A549 (cell line): ENCODE results near the gene NYAP2. TPM values are rescaled to one million over a fixed set of nuclear protein-coding genes. Genes with fewer than 3 reads are reported as not detected.

Experiments used
- ATAC-seq, 2 experiments: fragments of 200-7000 bp in 1 of 2; fragments of >200 bp in 1 of 2; cut with Nextera tagmentation in 1 of 2; cut with Tn5 transposase in 1 of 2; 3 replicates each; pipeline versions ENCODE4 v1.8.0 to v1.9.1; 2018 to 2020; ENCODE audit warnings: mild to moderate bottlenecking in 1 of 2, moderate library complexity in 1 of 2
- CTCF ChIA-PET: fragments of 300-600 bp; sonication (Branson Sonifier 250); formaldehyde crosslinking; extraction: SDS; loops from one replicate; lab custom pipeline; 2021; ENCODE audit warnings: antibody characterized with exemption, inconsistent platforms; lab: Yijun Ruan, JAX
- POLR2A ChIA-PET: fragments of 350-600 bp; formaldehyde crosslinking; extraction: SDS; loops from one replicate; lab custom pipeline; 2021; ENCODE audit warnings: antibody characterized with exemption, inconsistent platforms; lab: Yijun Ruan, JAX
- DNase-seq, 2 experiments: peaks; one replicate each; pipeline versions ENCODE4 v3.0.0 to v3.0.0-alpha.2; 2011 to 2016; ENCODE audit warnings: low read depth in 1 of 2, low spot score in 1 of 2
- FAIRE-seq: peaks from 2 replicates; lab custom pipeline; 2011; peaks lifted over from hg19 to GRCh38; lab: Jason Lieb, UNC
- H3K27ac ChIP-seq, 2 experiments: fragments of >200 bp; sonication (Bioruptor Twin); formaldehyde crosslinking; 3 replicates each; pipeline ENCODE4 v1.5.1; 2016 to 2017
- H3K4me1 ChIP-seq: fragments of >200 bp; sonication (Bioruptor Twin); formaldehyde crosslinking; 3 replicates; pipeline ENCODE4 v1.6.1; 2016
- H3K4me2 ChIP-seq: fragments of >200 bp; sonication (Bioruptor Twin); formaldehyde crosslinking; 3 replicates; pipeline ENCODE4 v1.6.1; 2016
- H3K4me3 ChIP-seq: fragments of >200 bp; sonication (Bioruptor Twin); formaldehyde crosslinking; 3 replicates; pipeline ENCODE4 v1.5.1; 2016
- H3K9me3 ChIP-seq: fragments of >200 bp; sonication (Bioruptor Twin); formaldehyde crosslinking; 3 replicates; pipeline ENCODE4 v1.6.1; 2016
- ATOH8 ChIP-seq: fragments of 250-450 bp; sonication (Bioruptor Pico); IDR thresholded peaks from 2 replicates; pipeline ENCODE4 v1.5.0; 2020; ENCODE audit warnings: low read depth, mild to moderate bottlenecking, moderate library complexity
- BCL3 ChIP-seq: fragments of >200 bp; sonication (Bioruptor Twin); formaldehyde crosslinking; IDR thresholded peaks from 3 replicates; pipeline ENCODE4 v1.6.1; 2016
- E2F6 ChIP-seq: IDR thresholded peaks from 2 replicates; pipeline ENCODE4 v1.6.1; 2012; ENCODE audit warnings: low read depth, borderline replicate concordance
- EHMT2 ChIP-seq: fragments of 200-600 bp; sonication (generic); IDR thresholded peaks from 2 replicates; pipeline ENCODE4 v1.6.1; 2016; ENCODE audit warnings: antibody characterized with exemption, low read depth, mild to moderate bottlenecking, moderate library complexity
- FOSB ChIP-seq: fragments of 250-450 bp; sonication (Bioruptor Pico); IDR thresholded peaks from 2 replicates; pipeline ENCODE4 v1.5.0; 2020; ENCODE audit warnings: mild to moderate bottlenecking, moderate library complexity
- HDAC2 ChIP-seq: fragments of 200-600 bp; sonication (generic); IDR thresholded peaks from 2 replicates; pipeline ENCODE4 v1.6.1; 2016
- HES2 ChIP-seq: fragments of >200 bp; sonication (Bioruptor Twin); formaldehyde crosslinking; IDR thresholded peaks from 2 replicates; pipeline ENCODE4 v1.6.1; 2016
- HMGXB4 ChIP-seq: fragments of 250-450 bp; sonication (Bioruptor Pico); IDR thresholded peaks from 2 replicates; pipeline ENCODE4 v1.5.0; 2021; ENCODE audit warnings: mild to moderate bottlenecking, moderate library complexity, borderline replicate concordance
- HOXB13 ChIP-seq: fragments of 250-450 bp; sonication (Bioruptor Pico); IDR thresholded peaks from 2 replicates; pipeline ENCODE4 v1.5.0; 2020; ENCODE audit warnings: low read depth, mild to moderate bottlenecking, moderate library complexity
- JUN ChIP-seq, 2 experiments: fragments of >200 bp; sonication (Bioruptor Twin); formaldehyde crosslinking; IDR thresholded peaks; 2 replicates in 1 of 2; 3 replicates in 1 of 2; pipeline ENCODE4 v1.6.1; 2016 to 2017
- KDM1A ChIP-seq: fragments of 200-600 bp; sonication (generic); IDR thresholded peaks from 2 replicates; pipeline ENCODE4 v1.6.1; 2016; ENCODE audit warnings: low read depth, mild to moderate bottlenecking
- MYC ChIP-seq: IDR thresholded peaks from 2 replicates; pipeline ENCODE4 v1.6.1; 2012; ENCODE audit warnings: mild to moderate bottlenecking, inconsistent platforms, low read length, improper control_type of control experiment, borderline replicate concordance
- PBX3 ChIP-seq: IDR thresholded peaks from 2 replicates; pipeline ENCODE4 v1.6.1; 2012
- POLR2AphosphoS2 ChIP-seq: conservative IDR thresholded peaks from 2 replicates; pipeline ENCODE4 v1.6.1; 2012; ENCODE audit warnings: low read length, improper control_type of control experiment, inconsistent platforms
- REST ChIP-seq: fragments of 200-600 bp; sonication (generic); IDR thresholded peaks from 2 replicates; pipeline ENCODE4 v1.6.1; 2016; ENCODE audit warnings: antibody characterized with exemption, mild to moderate bottlenecking, moderate library complexity
- RNF2 ChIP-seq: fragments of 200-600 bp; sonication (generic); IDR thresholded peaks from 2 replicates; pipeline ENCODE4 v1.6.1; 2016; ENCODE audit warnings: low read depth, mild to moderate bottlenecking, antibody characterized with exemption, moderate library complexity, borderline replicate concordance
- TP53 ChIP-seq: fragments of 250-450 bp; sonication (Bioruptor Pico); IDR thresholded peaks from 2 replicates; pipeline ENCODE4 v1.5.0; 2021; ENCODE audit warnings: mild to moderate bottlenecking, moderate library complexity
- USF2 ChIP-seq: fragments of 450-650 bp; IDR thresholded peaks from 2 replicates; pipeline ENCODE4 v1.6.1; 2014; ENCODE audit warnings: antibody characterized with exemption
- ZC3H11A ChIP-seq: fragments of 450-650 bp; IDR thresholded peaks from 2 replicates; pipeline ENCODE4 v1.6.1; 2014; ENCODE audit warnings: antibody characterized with exemption, mild to moderate bottlenecking
- ZSCAN20 ChIP-seq: fragments of 250-450 bp; sonication (Bioruptor Pico); IDR thresholded peaks from 2 replicates; pipeline ENCODE4 v1.8.0; 2022; ENCODE audit warnings: mild to moderate bottlenecking, moderate library complexity
- WGBS: methylation state at CpG from one replicate; pipeline ENCODE4 v1.1.6; 2017; ENCODE audit errors: missing lambda C conversion rate; 5-methylcytosine and 5-hydroxymethylcytosine counted together
- polyA plus RNA-seq, 4 experiments: library from polyadenylated mRNA; depleted of rRNA in 3 of 4; stranded (reverse); fragments of >200 nt; fragmentation: RNase III in 1 of 4; extraction: RNeasy Plus Mini Kit Qiagen cat#74134 plus additional on column Dnase treatment in 1 of 4; gene quantifications; 2 replicates in 3 of 4; 3 replicates in 1 of 4; pipeline ENCODE4 v1.2.3, GENCODE V29; 2011 to 2017

The NYAP2 gene
- polyA plus RNA-seq, 2 of the 4 experiments (the other 2 are of a cell fraction), result 0.01 TPM; not detected in 1

GRCh38 chr2:225534697-225535096 is 135.2 kb downstream of the NYAP2 start (continued):
- no peak for TF ChIP-seq USF2

- no peak for DNase-seq
- POLR2A ChIA-PET, result no interaction called here
- no peak for FAIRE-seq
These were observed 136.5 kb downstream of the NYAP2 start for GRCh38 chr2:225536036-225536435.

More at GRCh38 chr2:225536036-225536435, 136.5 kb downstream of the NYAP2 start:
- no peak for TF ChIP-seq ATOH8 (CRISPR knock-in tag)
- no peak for TF ChIP-seq MYC
- no peak for TF ChIP-seq HMGXB4 (CRISPR knock-in tag)
- no peak for TF ChIP-seq E2F6
- TF ChIP-seq HES2, result no peak
- TF ChIP-seq FOSB (CRISPR knock-in tag), result no peak
- TF ChIP-seq RNF2, result no peak
- no peak for TF ChIP-seq REST
- TF ChIP-seq ZSCAN20 (CRISPR knock-in tag), result no peak
- no peak for TF ChIP-seq HDAC2
- no peak for TF ChIP-seq EHMT2
- TF ChIP-seq HOXB13 (CRISPR knock-in tag), result no peak
- no peak for TF ChIP-seq ZC3H11A
- TF ChIP-seq POLR2AphosphoS2, result no peak
- no peak for TF ChIP-seq TP53 (CRISPR knock-in tag)
- TF ChIP-seq BCL3, result no peak
- TF ChIP-seq KDM1A, result no peak
- no peak for TF ChIP-seq PBX3
- TF ChIP-seq JUN (IDR thresholded peaks at IDR 0.05), result no peak
- no peak for TF ChIP-seq USF2
- Histone ChIP-seq H3K9me3 (peaks cover 8% of the 10 kb centered on the region; the same call in 1 of the 3 replicates), H3K4me3 (no peak overlapping the region), H3K4me1 (no peaks in the 10 kb centered on the region), H3K4me2 (no peak overlapping the region), H3K27ac (no peak overlapping the region)
- ATAC-seq, result no peak
- CTCF ChIA-PET, result no interaction called here
- 80% methylated on average over 2 of the region's 2 CpGs for WGBS
